Thymus (tissue), 11 donors: ENCODE measurements around the gene RAD51B. TPM values are rescaled to one million over a fixed set of nuclear protein-coding genes. Genes with fewer than 3 reads are reported as not detected.

Experiments used
- DNase-seq, 9 donors: peaks; one replicate each; pipeline ENCODE4 v3.0.0-alpha.2; 2013; ENCODE audit warnings: low spot score in 9 of 9, low read depth in 6 of 9, missing footprints in 1 of 9
- H3K27ac ChIP-seq, 2 donors: one replicate each; pipeline ENCODE4 v1.5.1; 2013; ENCODE audit warnings: control low read depth in 1 of 2, low read depth in 1 of 2, low read length in 1 of 2, mild to moderate bottlenecking in 1 of 2, moderate library complexity in 1 of 2
- H3K27me3 ChIP-seq, 2 donors: one replicate each; pipeline ENCODE4 v1.5.1; 2013; ENCODE audit warnings: low read length in 1 of 2; ENCODE audit not compliant: control insufficient read depth in 2 of 2, insufficient read depth in 1 of 2
- H3K36me3 ChIP-seq, 2 donors: one replicate each; pipeline ENCODE4 v1.5.1; 2013; ENCODE audit warnings: low read length in 1 of 2, mild to moderate bottlenecking in 1 of 2, moderate library complexity in 1 of 2; ENCODE audit not compliant: control insufficient read depth in 2 of 2, insufficient read depth in 2 of 2
- H3K4me1 ChIP-seq, 2 donors: one replicate each; pipeline ENCODE4 v1.5.1; 2013; ENCODE audit warnings: low read length in 2 of 2; ENCODE audit not compliant: control insufficient read depth in 2 of 2, insufficient read depth in 2 of 2
- H3K4me3 ChIP-seq, 2 donors: one replicate each; pipeline ENCODE4 v1.5.1; 2013; ENCODE audit warnings: low read length in 2 of 2, control low read depth in 1 of 2, mild to moderate bottlenecking in 1 of 2
- H3K9me3 ChIP-seq, 2 donors: one replicate each; pipeline ENCODE4 v1.5.1; 2013; ENCODE audit warnings: low read length in 1 of 2, mild to moderate bottlenecking in 1 of 2; ENCODE audit not compliant: control insufficient read depth in 2 of 2, insufficient read depth in 1 of 2
- WGBS: extraction: QIAGEN DNeasy Blood & Tissue Kit; methylation state at CpG from one replicate; pipeline ENCODE4 v1.1.7; 2013; 5-methylcytosine and 5-hydroxymethylcytosine counted together
- polyA plus RNA-seq: library from polyadenylated mRNA; stranded (reverse); fragments of 200-250 nt; gene quantifications from one replicate; pipeline ENCODE4 v1.2.3, GENCODE V29; 2013
- total RNA-seq: library from RNA; stranded (reverse); fragments of 120-200 nt; gene quantifications from one replicate; pipeline ENCODE4 v1.2.4, GENCODE V29; 2013
- donor health status: healthy.

Gene RAD51B
- total and polyA plus RNA-seq, 2 donors, result 7.8 to 17.8 TPM

- Histone ChIP-seq H3K27ac (no peak overlapping the region), H3K36me3 (no peaks in the 10 kb centered on the region), H3K4me1 (peaks cover 4 to 59% of the 10 kb centered on the region in 2 donors), H3K4me3 (no peak overlapping the region), H3K27me3 (no peaks in the 10 kb centered on the region), H3K9me3 (peaks cover 0 to 18% of the 10 kb centered on the region in 2 donors)
- no peak for DNase-seq
- 95% methylated on average over 4 of the region's 4 CpGs for WGBS
Observed at GRCh38 chr14:68606644-68607043, 787.1 kb downstream of the RAD51B start.

- H3K27ac ChIP-seq, result peak overlapping the region; percentile 72 to 75
- H3K27me3 ChIP-seq, result no peaks in the 10 kb centered on the region
- H3K4me3 ChIP-seq, result no peak overlapping the region
- DNase-seq, result peak in 2 of 9 donors; percentile 39 to 63
- 47% methylated on average over 17 of the region's 17 CpGs for WGBS
- no peaks in the 10 kb centered on the region for H3K36me3 ChIP-seq
- peaks cover 0 to 18% of the 10 kb centered on the region in 2 donors for H3K9me3 ChIP-seq
- H3K4me1 ChIP-seq, result peaks cover 4 to 63% of the 10 kb centered on the region in 2 donors
Observed at GRCh38 chr14:68607081-68607866, 787.7 kb downstream of the RAD51B start.

- Histone ChIP-seq H3K4me1 (peaks cover 4 to 63% of the 10 kb centered on the region in 2 donors), H3K36me3 (no peaks in the 10 kb centered on the region), H3K4me3 (no peak overlapping the region), H3K27ac (peak overlapping the region; percentile 1 to 72), H3K9me3 (peaks cover 0 to 18% of the 10 kb centered on the region in 2 donors), H3K27me3 (no peaks in the 10 kb centered on the region)
- peak in 1 of 9 donors; percentile 40 for DNase-seq
- 72% methylated on average over 14 of the region's 14 CpGs for WGBS
Observed at GRCh38 chr14:68607867-68608573, 788.4 kb downstream of the RAD51B start.

GRCh38 chr14:68608574-68608962 is 789.0 kb downstream of the RAD51B start:
- Histone ChIP-seq H3K4me3 (no peak overlapping the region), H3K36me3 (no peaks in the 10 kb centered on the region), H3K4me1 (peaks cover 4 to 63% of the 10 kb centered on the region in 2 donors), H3K27ac (peak overlapping the region in 1 of 2 donors; percentile 72), H3K27me3 (no peaks in the 10 kb centered on the region), H3K9me3 (peaks cover 0 to 18% of the 10 kb centered on the region in 2 donors)
- 93% methylated on average over 4 of the region's 4 CpGs for WGBS
- no peak for DNase-seq

GRCh38 chr14:68609012-68609411 is 789.4 kb downstream of the RAD51B start:
- Histone ChIP-seq H3K9me3 (peaks cover 0 to 18% of the 10 kb centered on the region in 2 donors), H3K27ac (no peak overlapping the region), H3K36me3 (no peaks in the 10 kb centered on the region), H3K4me1 (peaks cover 4 to 59% of the 10 kb centered on the region in 2 donors), H3K27me3 (no peaks in the 10 kb centered on the region), H3K4me3 (no peak overlapping the region)
- WGBS, result 98% methylated on average over 7 of the region's 7 CpGs
- no peak for DNase-seq

- H3K4me3 ChIP-seq, result no peak overlapping the region
- peaks cover 4 to 54% of the 10 kb centered on the region in 2 donors for H3K4me1 ChIP-seq
- no peak for DNase-seq
- no peaks in the 10 kb centered on the region for H3K27me3 ChIP-seq
- H3K27ac ChIP-seq, result no peak overlapping the region
- peaks cover 0 to 13% of the 10 kb centered on the region in 2 donors for H3K9me3 ChIP-seq
- 79% methylated on average over 8 of the region's 8 CpGs for WGBS
- no peaks in the 10 kb centered on the region for H3K36me3 ChIP-seq
Observed at GRCh38 chr14:68610251-68610793, 790.7 kb downstream of the RAD51B start.

GRCh38 chr14:68611599-68611998 is 792.0 kb downstream of the RAD51B start:
- Histone ChIP-seq H3K4me1 (peaks cover 4 to 49% of the 10 kb centered on the region in 2 donors), H3K36me3 (no peaks in the 10 kb centered on the region), H3K9me3 (peaks cover 0 to 7% of the 10 kb centered on the region in 2 donors), H3K27me3 (no peaks in the 10 kb centered on the region), H3K27ac (peak overlapping the region in 1 of 2 donors; percentile 50), H3K4me3 (no peak overlapping the region)
- no peak for DNase-seq
- WGBS, result 96% methylated on average over 4 of the region's 4 CpGs

GRCh38 chr14:68612049-68612448 is 792.5 kb downstream of the RAD51B start:
- Histone ChIP-seq H3K36me3 (no peaks in the 10 kb centered on the region), H3K4me3 (no peak overlapping the region), H3K4me1 (peaks cover 4 to 45% of the 10 kb centered on the region in 2 donors), H3K27ac (peak overlapping the region; percentile 15 to 50), H3K27me3 (no peaks in the 10 kb centered on the region), H3K9me3 (peaks cover 0 to 7% of the 10 kb centered on the region in 2 donors)
- no peak for DNase-seq
- 94% methylated on average over 5 of the region's 5 CpGs for WGBS
